Germinal center (tissue), 1 donor: Measurements from ENCODE around the gene ADGRL1.
A peak's percentile ranks its signal among the peaks of the same experiment; 100 is the strongest.
"Not testable (repeated sequence)": the region's sequence is repeated elsewhere in the genome, so short reads cannot be mapped to it uniquely, and the experiment has no call there.

Source experiments
- DNase-seq: peaks from one replicate; pipeline ENCODE4 v3.0.0; 2012; ENCODE audit warnings: mixed read lengths, low spot score

Gene ADGRL1

GRCh38 chr19:14218620-14219330 lies 12.8 kb upstream of the ADGRL1 start:
- no peak for DNase-seq

- DNase-seq: not testable (repeated sequence)
These were observed 11.9 kb upstream of the ADGRL1 start for GRCh38 chr19:14217886-14218285.

DNA sequence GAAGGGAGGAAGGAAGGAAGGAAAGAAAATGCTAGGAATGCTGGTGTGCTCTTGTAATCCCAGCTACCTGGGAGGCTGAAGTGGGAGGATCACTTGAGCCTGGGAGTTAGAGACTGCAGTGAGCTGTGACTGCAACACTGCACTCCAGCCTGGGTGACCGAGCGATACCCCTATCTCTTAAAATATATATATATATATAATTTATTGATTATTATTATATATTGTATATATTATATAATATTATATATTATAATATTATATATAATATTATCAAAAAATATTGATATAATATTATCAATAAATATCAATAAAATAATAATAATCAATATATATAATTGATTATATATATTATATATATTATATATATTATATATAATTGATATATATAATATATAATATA lies 8.6 kb upstream of the ADGRL1 start:
- DNase-seq: no peak

DNA sequence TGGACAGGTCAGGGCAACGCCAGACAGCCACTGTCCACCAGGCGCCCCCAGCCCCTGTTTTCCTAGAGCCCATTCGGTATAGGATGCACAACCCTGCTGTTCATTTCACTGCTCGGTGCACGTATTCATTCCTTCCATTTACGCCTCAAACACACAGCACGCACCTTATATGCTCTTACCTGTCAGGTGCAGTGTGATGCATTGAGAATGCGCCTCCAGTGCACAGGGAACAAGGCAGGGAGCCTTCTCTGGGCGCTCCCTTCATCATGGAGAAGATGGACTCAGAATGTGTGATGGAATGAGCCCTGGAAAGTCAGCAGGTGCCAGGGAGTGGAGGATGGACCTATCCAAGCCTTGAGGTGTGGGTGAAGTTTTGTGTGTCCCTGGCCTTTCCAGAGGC lies 4.2 kb upstream of the ADGRL1 start:
- DNase-seq: not testable (repeated sequence)

DNA sequence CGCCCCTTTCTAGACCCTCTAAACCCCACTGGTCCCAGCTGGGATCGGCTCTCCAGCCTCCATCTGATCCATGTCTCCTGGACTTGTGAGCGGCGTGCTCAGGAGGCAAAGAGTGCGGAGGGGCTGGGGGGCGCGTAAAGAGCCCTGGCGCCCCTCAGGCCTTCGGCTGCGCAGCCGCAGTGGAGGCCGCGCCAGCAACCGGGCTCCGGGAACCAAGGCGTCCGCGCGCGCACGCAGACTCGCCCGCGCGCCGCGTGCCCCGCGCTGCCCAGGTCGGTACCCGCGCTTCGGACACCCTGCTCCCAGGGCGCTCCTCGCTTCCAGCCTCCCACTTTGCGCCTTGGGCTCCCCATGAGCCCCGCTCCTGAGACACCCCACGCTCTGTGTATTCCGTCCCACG lies 3.4 kb upstream of the ADGRL1 start:
- DNase-seq: not testable (repeated sequence)

- not testable (repeated sequence) for DNase-seq
These were observed 2.5 kb upstream of the ADGRL1 start for GRCh38 chr19:14208496-14208895.

GRCh38 chr19:14207796-14208195 lies 1.8 kb upstream of the ADGRL1 start:
- not testable (repeated sequence) for DNase-seq

GRCh38 chr19:14206737-14207726 lies 1.1 kb upstream of the ADGRL1 start:
- peak; percentile 64 for DNase-seq

GRCh38 chr19:14206308-14206707 lies 339 bp upstream of the ADGRL1 start:
- DNase-seq: not testable (repeated sequence)

- not testable (repeated sequence) for DNase-seq
These were observed 1.1 kb downstream of the ADGRL1 start for GRCh38 chr19:14204676-14205451.

DNA sequence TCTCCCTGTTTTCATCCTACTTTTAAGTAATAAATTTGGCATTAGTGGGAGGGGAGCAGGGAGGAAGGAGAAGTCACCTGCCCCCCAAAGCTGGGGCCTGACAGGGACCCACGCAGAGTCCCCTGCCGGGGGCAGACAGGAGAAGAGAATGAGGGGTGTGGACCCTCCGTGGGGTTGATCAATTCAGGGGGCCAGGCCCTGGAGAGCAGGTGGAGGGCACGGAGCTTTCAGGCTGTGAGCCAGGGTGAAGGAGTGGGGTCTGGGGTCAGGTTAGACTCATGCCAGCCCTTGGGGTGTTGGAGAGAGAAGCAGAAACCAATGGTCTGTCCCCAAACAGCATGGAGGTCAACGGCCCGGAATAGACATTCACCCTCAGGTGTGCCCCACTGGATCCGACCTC lies 1.8 kb downstream of the ADGRL1 start:
- DNase-seq: not testable (repeated sequence)

- DNase-seq: not testable (repeated sequence)
These were observed 2.2 kb downstream of the ADGRL1 start for GRCh38 chr19:14203788-14204187.

DNA sequence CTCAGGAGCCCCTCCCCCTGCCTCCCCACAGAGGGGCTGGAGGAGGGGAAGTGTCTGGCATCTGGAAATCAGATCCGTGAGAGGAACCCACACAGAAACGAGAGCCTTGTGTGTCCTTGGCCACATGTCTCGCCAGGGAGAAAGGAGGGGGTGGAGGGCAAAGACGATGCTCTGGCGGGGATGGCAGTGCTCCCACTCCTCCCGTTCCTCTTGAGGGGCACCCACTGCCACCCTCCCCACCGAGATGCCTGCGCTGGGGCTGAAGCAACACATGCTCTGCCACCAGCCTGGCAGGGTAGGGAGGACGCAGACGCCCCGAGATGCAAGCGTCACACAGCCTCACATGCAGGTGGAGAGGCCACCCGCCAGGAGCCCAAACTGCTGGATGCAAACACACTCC lies 2.8 kb downstream of the ADGRL1 start:
- DNase-seq: no peak

DNA sequence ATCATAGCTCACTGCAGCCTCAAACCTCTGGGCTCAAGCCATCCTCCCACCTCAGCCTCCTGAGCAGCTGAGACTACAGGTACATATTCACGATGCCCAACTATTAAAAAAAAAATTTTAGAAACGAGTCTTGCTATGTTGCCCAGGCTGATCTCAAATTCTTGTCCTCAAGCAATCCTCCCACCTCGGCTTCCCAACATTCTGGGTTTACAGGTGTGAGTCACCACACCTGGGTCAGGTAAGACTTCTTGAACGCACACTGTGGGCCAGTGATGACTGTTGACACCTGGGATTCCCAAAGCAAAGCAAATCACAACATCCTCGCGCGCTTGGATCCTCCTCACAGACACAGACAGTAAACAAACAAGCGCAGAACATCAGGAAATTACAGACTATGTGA lies 4.5 kb downstream of the ADGRL1 start:
- DNase-seq: not testable (repeated sequence)

- DNase-seq: peak; percentile 50
These were observed 5.7 kb downstream of the ADGRL1 start for GRCh38 chr19:14200147-14200841.

- no peak for DNase-seq
These were observed 7.3 kb downstream of the ADGRL1 start for GRCh38 chr19:14198384-14199376.

GRCh38 chr19:14197882-14198281 lies 8.1 kb downstream of the ADGRL1 start:
- DNase-seq: no peak

- not testable (repeated sequence) for DNase-seq
These were observed 8.7 kb downstream of the ADGRL1 start for GRCh38 chr19:14197288-14197687.

GRCh38 chr19:14196105-14196504 lies 9.9 kb downstream of the ADGRL1 start:
- peak; percentile 44 for DNase-seq

DNA sequence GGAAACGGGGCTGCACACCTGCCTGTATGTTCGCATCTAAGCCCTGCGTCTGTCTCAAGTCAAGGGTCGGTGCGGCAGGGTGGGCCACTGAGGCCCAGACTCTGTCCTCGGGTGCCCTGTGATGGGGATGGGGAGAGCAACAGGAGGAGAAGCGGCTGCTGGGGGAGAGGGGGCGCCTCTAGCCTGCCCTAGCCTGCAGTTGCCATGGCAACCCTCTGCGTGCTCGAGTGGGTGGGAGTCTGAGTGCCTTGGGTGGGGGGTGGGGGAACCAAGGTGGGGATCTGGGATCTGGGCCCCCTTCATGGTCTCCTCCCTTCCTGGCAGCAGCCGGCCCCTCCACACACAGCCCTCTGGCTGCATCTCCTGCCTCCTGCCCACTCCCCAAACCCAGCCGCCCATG lies 10.8 kb downstream of the ADGRL1 start:
- DNase-seq: not testable (repeated sequence)
